ENCODE measurements around the gene DLL4.

DNA sequence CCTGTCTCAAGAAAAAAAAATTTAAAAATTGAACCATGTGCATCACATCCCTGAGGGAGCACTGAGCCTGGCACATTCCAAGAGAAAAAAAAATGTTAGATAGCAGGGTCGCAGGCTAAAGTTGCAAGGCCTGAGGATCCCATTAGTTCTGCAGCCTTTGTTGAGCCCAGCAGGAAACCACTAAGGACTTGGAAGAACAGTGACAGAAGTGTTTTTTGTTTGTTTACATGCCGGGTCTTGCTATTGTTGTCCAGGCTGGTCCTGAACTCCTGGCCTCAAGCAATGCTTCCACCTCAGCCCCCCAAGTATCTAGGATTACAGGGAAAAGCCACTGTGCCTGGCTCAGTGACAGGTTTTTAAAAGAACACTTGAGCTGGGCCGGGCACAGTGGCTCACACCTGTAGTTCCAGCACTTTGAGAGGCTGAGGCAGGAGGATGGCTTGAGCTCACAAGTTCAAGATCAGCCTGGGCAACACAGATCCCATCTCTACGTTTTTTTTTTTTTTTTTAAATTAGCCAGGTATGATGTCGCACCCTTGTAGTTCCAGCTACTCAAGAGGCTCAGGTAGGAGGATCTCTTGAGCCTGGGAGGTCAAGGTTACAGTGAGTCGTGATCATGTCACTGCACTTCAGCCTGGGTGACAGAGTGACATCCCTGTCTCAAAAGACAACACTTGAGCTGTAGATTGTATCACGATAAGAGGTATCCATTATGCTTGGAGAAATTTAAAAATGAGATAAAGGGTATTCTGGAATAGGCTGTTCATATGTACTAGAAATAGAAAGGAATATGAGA, 39.3 kb downstream of the DLL4 start:
- TF ChIP-seq EZH2phosphoT487 (IDR thresholded peaks at IDR 0.05; ENCODE audit: insufficient read depth, low read depth), result no peak
- TF ChIP-seq EZH2 (IDR thresholded peaks at IDR 0.05; ENCODE audit: insufficient read depth, poor library complexity, severe bottlenecking), result no peak

Measured in GM23248 (cell line).